Karpas-422 (cell line): ENCODE measurements around the gene SLC36A2. TPM values are rescaled to one million over a fixed set of nuclear protein-coding genes. Genes with fewer than 3 reads are reported as not detected.
"Not testable (repeated sequence)": the region's sequence is repeated elsewhere in the genome, so short reads cannot be mapped to it uniquely, and the experiment has no call there.

Experiments used
- DNase-seq: peaks from one replicate; pipeline ENCODE4 v3.0.0-alpha.2; 2015
- H2AFZ ChIP-seq: fragments of 200-600 bp; sonication (generic); 2 replicates; pipeline ENCODE4 v1.6.1; 2014; ENCODE audit warnings: antibody characterized with exemption, low read length, mixed read lengths
- H3K27ac ChIP-seq: fragments of 200-600 bp; sonication (generic); 2 replicates; pipeline ENCODE4 v1.5.1; 2014; ENCODE audit warnings: mild to moderate bottlenecking, low read length, moderate library complexity
- H3K27me3 ChIP-seq: fragments of 200-600 bp; sonication (generic); 2 replicates; pipeline ENCODE4 v1.6.1; 2014; ENCODE audit warnings: low read length, mixed read lengths
- H3K36me3 ChIP-seq: fragments of 200-600 bp; sonication (generic); 2 replicates; pipeline ENCODE4 v1.6.1; 2014; ENCODE audit warnings: low read length, mixed read lengths; ENCODE audit not compliant: insufficient read depth
- H3K4me1 ChIP-seq: fragments of 200-600 bp; sonication (generic); 2 replicates; pipeline ENCODE4 v1.6.1; 2014; ENCODE audit warnings: mild to moderate bottlenecking, low read length, mixed read lengths
- H3K4me2 ChIP-seq: fragments of 200-600 bp; sonication (generic); 2 replicates; pipeline ENCODE4 v1.6.1; 2014; ENCODE audit warnings: low read length, low read depth, mild to moderate bottlenecking; ENCODE audit not compliant: poor library complexity, severe bottlenecking
- H3K4me3 ChIP-seq: fragments of 200-600 bp; sonication (generic); 2 replicates; pipeline ENCODE4 v1.5.1; 2014; ENCODE audit warnings: mild to moderate bottlenecking, antibody characterized with exemption, low read length, mixed read lengths
- H3K79me2 ChIP-seq: fragments of 200-600 bp; sonication (generic); 2 replicates; pipeline ENCODE4 v1.6.1; 2014; ENCODE audit warnings: mild to moderate bottlenecking, low read length, mixed read lengths
- H3K9ac ChIP-seq: fragments of 200-600 bp; sonication (generic); 2 replicates; pipeline ENCODE4 v1.6.0; 2014; ENCODE audit warnings: low read length
- H3K9me2 ChIP-seq: fragments of 200-600 bp; sonication (generic), shearing (Covaris generic); replicated peaks from 2 replicates; pipeline ENCODE4 v1.6.0; 2014; ENCODE audit warnings: mild to moderate bottlenecking, low read length, moderate library complexity; ENCODE audit not compliant: insufficient read depth
- H3K9me3 ChIP-seq: fragments of 300-700, 200-600 bp; sonication (generic); 2 replicates; pipeline ENCODE4 v1.6.1; 2014; ENCODE audit warnings: low read length, mixed read lengths
- H4K20me1 ChIP-seq: fragments of 200-600 bp; sonication (generic); 2 replicates; pipeline ENCODE4 v1.6.1; 2014; ENCODE audit warnings: mild to moderate bottlenecking, antibody characterized with exemption, low read length, low read depth; ENCODE audit not compliant: insufficient read depth
- total RNA-seq: library from RNA; depleted of rRNA; stranded (reverse); fragments of >200 nt; shearing (Covaris generic); gene quantifications from 2 replicates; pipeline ENCODE4 v1.2.3, GENCODE V29; 2014; ENCODE audit warnings: low replicate concordance; rRNA removed

Gene SLC36A2
- not detected in 2 replicates for total RNA-seq

GRCh38 chr5:151347369-151347768 lies at the start of gene SLC36A2:
Gene SLC36A2 (minus strand): TSS chr5:151347559. CDS start chr5:151347460, 99 bp downstream.
- Histone ChIP-seq H3K4me1 (no peaks in the 10 kb centered on the region; the same call in 1 of the 2 replicates), H4K20me1 (no peaks in the 10 kb centered on the region), H3K36me3 (no peaks in the 10 kb centered on the region), H3K79me2 (no peaks in the 10 kb centered on the region), H3K27me3 (no peaks in the 10 kb centered on the region), H3K9me3 (no peaks in the 10 kb centered on the region), H3K4me2 (no peak within 1 kb of the TSS), H3K9ac (no peak within 1 kb of the TSS), H3K4me3 (no peak within 1 kb of the TSS), H2AFZ (no peak within 1 kb of the TSS), H3K9me2 (no peaks in the 10 kb centered on the region), H3K27ac (no peak within 1 kb of the TSS)
- DNase-seq, result no peak

GRCh38 chr5:151388960-151389359 lies 41.6 kb upstream of the SLC36A2 start:
- no peak overlapping the region for H3K4me2 ChIP-seq
- peaks cover 4% of the 10 kb centered on the region; the same call in 1 of the 2 replicates for H3K4me1 ChIP-seq
- no peaks in the 10 kb centered on the region for H3K9me2 ChIP-seq
- no peak overlapping the region for H3K4me3 ChIP-seq
- H3K9me3 ChIP-seq, result no peaks in the 10 kb centered on the region
- no peak overlapping the region for H2AFZ ChIP-seq
- H3K36me3 ChIP-seq, result no peaks in the 10 kb centered on the region
- no peak overlapping the region for H3K9ac ChIP-seq
- H3K27me3 ChIP-seq, result no peaks in the 10 kb centered on the region
- H3K79me2 ChIP-seq, result no peaks in the 10 kb centered on the region
- H3K27ac ChIP-seq, result no peak overlapping the region
- no peaks in the 10 kb centered on the region for H4K20me1 ChIP-seq
- no peak for DNase-seq

GRCh38 chr5:151384106-151384505 lies 36.7 kb upstream of the SLC36A2 start:
- Histone ChIP-seq H3K9me2 (no peaks in the 10 kb centered on the region), H3K9me3 (no peaks in the 10 kb centered on the region), H3K36me3 (no peaks in the 10 kb centered on the region), H3K79me2 (no peaks in the 10 kb centered on the region), H2AFZ (peak overlapping the region; percentile 8; the same call in 1 of the 2 replicates), H3K4me3 (no peak overlapping the region), H3K27me3 (no peaks in the 10 kb centered on the region), H3K4me2 (no peak overlapping the region), H3K9ac (no peak overlapping the region), H3K4me1 (peaks cover 8% of the 10 kb centered on the region), H3K27ac (no peak overlapping the region), H4K20me1 (no peaks in the 10 kb centered on the region)
- DNase-seq, result no peak

- Histone ChIP-seq H3K9me3 (no peaks in the 10 kb centered on the region), H3K4me3 (no peak overlapping the region), H3K4me2 (no peak overlapping the region), H3K27ac (no peak overlapping the region), H2AFZ (no peak overlapping the region), H3K27me3 (no peaks in the 10 kb centered on the region), H3K9ac (no peak overlapping the region), H3K79me2 (no peaks in the 10 kb centered on the region), H4K20me1 (no peaks in the 10 kb centered on the region), H3K9me2 (no peaks in the 10 kb centered on the region), H3K4me1 (peaks cover 8% of the 10 kb centered on the region), H3K36me3 (no peaks in the 10 kb centered on the region)
- DNase-seq, result no peak
These were observed 35.7 kb upstream of the SLC36A2 start for GRCh38 chr5:151383011-151383410.

GRCh38 chr5:151382576-151382975 lies 35.2 kb upstream of the SLC36A2 start:
- Histone ChIP-seq H3K79me2 (no peaks in the 10 kb centered on the region), H3K27ac (no peak overlapping the region), H3K9me2 (no peaks in the 10 kb centered on the region), H3K4me1 (peaks cover 8% of the 10 kb centered on the region), H3K27me3 (no peaks in the 10 kb centered on the region), H2AFZ (no peak overlapping the region), H3K9ac (no peak overlapping the region), H3K9me3 (no peaks in the 10 kb centered on the region), H3K4me2 (no peak overlapping the region), H3K4me3 (no peak overlapping the region), H3K36me3 (no peaks in the 10 kb centered on the region), H4K20me1 (no peaks in the 10 kb centered on the region)
- DNase-seq, result no peak

GRCh38 chr5:151381899-151382298 lies 34.5 kb upstream of the SLC36A2 start:
- Histone ChIP-seq H3K4me3 (no peak overlapping the region), H2AFZ (no peak overlapping the region), H3K27ac (no peak overlapping the region), H3K79me2 (no peaks in the 10 kb centered on the region), H3K36me3 (no peaks in the 10 kb centered on the region), H3K9me2 (no peaks in the 10 kb centered on the region), H3K4me1 (peaks cover 8% of the 10 kb centered on the region), H3K27me3 (no peaks in the 10 kb centered on the region), H3K4me2 (no peak overlapping the region), H4K20me1 (no peaks in the 10 kb centered on the region), H3K9ac (no peak overlapping the region), H3K9me3 (no peaks in the 10 kb centered on the region)
- DNase-seq, result no peak

GRCh38 chr5:151378616-151379015 lies 31.3 kb upstream of the SLC36A2 start:
- no peak for DNase-seq
- Histone ChIP-seq H3K9me3 (no peaks in the 10 kb centered on the region), H3K9ac (no peak overlapping the region), H3K79me2 (no peaks in the 10 kb centered on the region), H2AFZ (no peak overlapping the region), H3K4me2 (no peak overlapping the region), H3K4me3 (no peak overlapping the region), H3K27ac (no peak overlapping the region), H3K36me3 (no peaks in the 10 kb centered on the region), H4K20me1 (no peaks in the 10 kb centered on the region), H3K4me1 (peaks cover 19% of the 10 kb centered on the region), H3K9me2 (no peaks in the 10 kb centered on the region), H3K27me3 (no peaks in the 10 kb centered on the region)

- no peaks in the 10 kb centered on the region for H3K9me3 ChIP-seq
- no peaks in the 10 kb centered on the region for H3K79me2 ChIP-seq
- H3K4me1 ChIP-seq, result peaks cover 15% of the 10 kb centered on the region
- H3K4me2 ChIP-seq, result peak overlapping the region; percentile 28
- no peaks in the 10 kb centered on the region for H3K9me2 ChIP-seq
- H3K36me3 ChIP-seq, result no peaks in the 10 kb centered on the region
- no peak overlapping the region for H3K4me3 ChIP-seq
- no peak overlapping the region for H3K27ac ChIP-seq
- no peak overlapping the region for H3K9ac ChIP-seq
- no peak overlapping the region for H2AFZ ChIP-seq
- no peaks in the 10 kb centered on the region for H4K20me1 ChIP-seq
- H3K27me3 ChIP-seq, result no peaks in the 10 kb centered on the region
- no peak for DNase-seq
These were observed 27.2 kb upstream of the SLC36A2 start for GRCh38 chr5:151374539-151374938.

- DNase-seq, H3K27me3 ChIP-seq, H3K36me3 ChIP-seq, H3K9me2 ChIP-seq, H3K79me2 ChIP-seq, H3K4me2 ChIP-seq, H3K4me1 ChIP-seq, H2AFZ ChIP-seq, H3K4me3 ChIP-seq, H4K20me1 ChIP-seq, H3K27ac ChIP-seq, H3K9ac ChIP-seq: not testable (repeated sequence)
- peaks cover 12% of the 10 kb centered on the region for H3K9me3 ChIP-seq
These were observed 19.7 kb upstream of the SLC36A2 start for GRCh38 chr5:151367038-151367437.
